Skin epidermis (tissue), 12 donors: ENCODE measurements around the gene SERPINA4.
A peak's percentile ranks its signal among the peaks of the same experiment; 100 is the strongest.
"Not testable (repeated sequence)": the region's sequence is repeated elsewhere in the genome, so short reads cannot be mapped to it uniquely, and the experiment has no call there.

Experiments
- H3K27ac ChIP-seq, 21 experiments: fragments of 200-600 bp; sonication (generic) in 11 of 21; one replicate each; pipeline ENCODE4 v1.5.0; 2020; ENCODE audit warnings: mild to moderate bottlenecking in 3 of 21, inconsistent platforms in 2 of 21, moderate library complexity in 2 of 21
- H3K4me3 ChIP-seq, 7 experiments: fragments of 200-600 bp; sonication (generic) in 2 of 7; one replicate each; pipeline ENCODE4 v1.5.0; 2020; ENCODE audit warnings: inconsistent platforms in 2 of 7, mild to moderate bottlenecking in 2 of 7, moderate library complexity in 1 of 7

Gene SERPINA4

GRCh38 chr14:94562022-94562421 lies 780 bp downstream of the SERPINA4 start:
- Histone ChIP-seq H3K4me3 (no peak overlapping the region), H3K27ac (no peak overlapping the region)

GRCh38 chr14:94562941-94563883 lies 2.0 kb downstream of the SERPINA4 start:
- Histone ChIP-seq H3K27ac (no peak overlapping the region), H3K4me3 (no peak overlapping the region)

- no peak overlapping the region for H3K4me3 ChIP-seq
Measured at GRCh38 chr14:94564381-94564780, 3.1 kb downstream of the SERPINA4 start.

GRCh38 chr14:94568186-94568585 lies 6.9 kb downstream of the SERPINA4 start:
- no peak overlapping the region for H3K27ac ChIP-seq
- no peak overlapping the region for H3K4me3 ChIP-seq

More at GRCh38 chr14:94564381-94564780, 3.1 kb downstream of the SERPINA4 start:
- H3K27ac ChIP-seq = no peak overlapping the region

- H3K27ac ChIP-seq = no peak overlapping the region
- no peak overlapping the region for H3K4me3 ChIP-seq
Measured at GRCh38 chr14:94569381-94570001, 8.2 kb downstream of the SERPINA4 start.

- Histone ChIP-seq H3K27ac (no peak overlapping the region), H3K4me3 (no peak overlapping the region)
Measured at GRCh38 chr14:94570002-94570400, 8.8 kb downstream of the SERPINA4 start.

- Histone ChIP-seq H3K27ac (no peak overlapping the region), H3K4me3 (no peak overlapping the region)
Measured at GRCh38 chr14:94570440-94570839, 9.2 kb downstream of the SERPINA4 start.

- Histone ChIP-seq H3K4me3 (no peak overlapping the region), H3K27ac (peak overlapping the region in 6 of 21 experiments; percentile 6 to 72 (median 22))
Measured at GRCh38 chr14:94571395-94571794, 10.2 kb downstream of the SERPINA4 start.

- Histone ChIP-seq H3K4me3 (no peak overlapping the region), H3K27ac (peak overlapping the region in 4 of 21 experiments; percentile 6 to 72 (median 21))
Measured at GRCh38 chr14:94571950-94572349, 10.7 kb downstream of the SERPINA4 start.

- no peak overlapping the region for H3K4me3 ChIP-seq
- H3K27ac ChIP-seq = peak overlapping the region in 1 of 21 experiments; percentile 26
Measured at GRCh38 chr14:94572637-94573303, 11.5 kb downstream of the SERPINA4 start.

GRCh38 chr14:94573475-94574277 lies 12.4 kb downstream of the SERPINA4 start:
- Histone ChIP-seq H3K4me3 (no peak overlapping the region), H3K27ac (no peak overlapping the region)

- Histone ChIP-seq H3K27ac (no peak overlapping the region), H3K4me3 (no peak overlapping the region)
Measured at GRCh38 chr14:94574336-94574735, 13.1 kb downstream of the SERPINA4 start.

- H3K27ac ChIP-seq = no peak overlapping the region
- H3K4me3 ChIP-seq = no peak overlapping the region
Measured at GRCh38 chr14:94575730-94576585, 14.7 kb downstream of the SERPINA4 start.

GRCh38 chr14:94577472-94577871 lies 16.2 kb downstream of the SERPINA4 start:
- H3K27ac ChIP-seq, H3K4me3 ChIP-seq: not testable (repeated sequence)

GRCh38 chr14:94578712-94579111 lies 17.5 kb downstream of the SERPINA4 start:
- no peak overlapping the region for H3K4me3 ChIP-seq
- H3K27ac ChIP-seq = no peak overlapping the region

GRCh38 chr14:94581127-94581999 lies 20.1 kb downstream of the SERPINA4 start, which contains the start of gene SERPINA5:
TSS of gene SERPINA5 (plus strand) at chr14:94581426. CDS start at chr14:94587363, 5,937 bp downstream.
- H3K27ac ChIP-seq = peak within 1 kb of the TSS in 1 of 21 experiments; percentile 26
- H3K4me3 ChIP-seq = no peak within 1 kb of the TSS

- Histone ChIP-seq H3K27ac (no peak overlapping the region), H3K4me3 (no peak overlapping the region)
Measured at GRCh38 chr14:94582199-94582750, 21.0 kb downstream of the SERPINA4 start.
